GM19452 (cell line): ENCODE results near the gene CCL19.
A peak's percentile ranks its signal among the peaks of the same experiment; 100 is the strongest.

ENCODE experiments used
- ATAC-seq: cut with Tn5 transposase; IDR thresholded peaks from one replicate; pipeline ENCODE4 v1.9.1; 2021; ENCODE audit not compliant: unreplicated experiment

Gene CCL19

GRCh38 chr9:34701023-34701768, 10.1 kb upstream of the CCL19 start:
- peak; percentile 43 for ATAC-seq

GRCh38 chr9:34694811-34695210, 3.7 kb upstream of the CCL19 start:
- no peak for ATAC-seq

- no peak for ATAC-seq
These were observed 2.5 kb upstream of the CCL19 start for GRCh38 chr9:34693560-34693959.

GRCh38 chr9:34691936-34692315, 850 bp upstream of the CCL19 start:
- no peak for ATAC-seq

GRCh38 chr9:34689512-34689911, 1.6 kb downstream of the CCL19 start:
- ATAC-seq: no peak

- no peak for ATAC-seq
These were observed 2.0 kb downstream of the CCL19 start for GRCh38 chr9:34689116-34689470.

GRCh38 chr9:34688329-34689115, 2.6 kb downstream of the CCL19 start:
- no peak for ATAC-seq

- ATAC-seq: no peak
These were observed 3.6 kb downstream of the CCL19 start for GRCh38 chr9:34687276-34688030.

- ATAC-seq: no peak
These were observed 4.3 kb downstream of the CCL19 start for GRCh38 chr9:34686732-34687131.

- no peak for ATAC-seq
These were observed 4.8 kb downstream of the CCL19 start for GRCh38 chr9:34686231-34686630.

- no peak for ATAC-seq
These were observed 5.5 kb downstream of the CCL19 start for GRCh38 chr9:34685591-34685990.

GRCh38 chr9:34684816-34685215, 6.3 kb downstream of the CCL19 start:
- no peak for ATAC-seq

GRCh38 chr9:34684145-34684544, 6.9 kb downstream of the CCL19 start:
- ATAC-seq: no peak

- ATAC-seq: no peak
These were observed 15.2 kb downstream of the CCL19 start for GRCh38 chr9:34675869-34676268.

GRCh38 chr9:34675048-34675714, 15.9 kb downstream of the CCL19 start:
- no peak for ATAC-seq

- ATAC-seq: no peak
These were observed 16.6 kb downstream of the CCL19 start for GRCh38 chr9:34674440-34674839.

- ATAC-seq: no peak
These were observed 19.8 kb downstream of the CCL19 start for GRCh38 chr9:34671307-34671706.

GRCh38 chr9:34669809-34670562, 21.1 kb downstream of the CCL19 start:
- ATAC-seq: no peak

- peak; percentile 60 for ATAC-seq
These were observed 25.5 kb downstream of the CCL19 start for GRCh38 chr9:34665381-34666250.

- ATAC-seq: peak; percentile 23
These were observed 26.1 kb downstream of the CCL19 start for GRCh38 chr9:34665067-34665380.
